DMS53 (cell line): ENCODE measurements around the gene HIPK3.
A peak's percentile ranks its signal among the peaks of the same experiment; 100 is the strongest.

Experiments
- DNase-seq: peaks from one replicate; lab custom pipeline; 2025; lab: John Stamatoyannopoulos, UW

HIPK3 gene

GRCh38 chr11:33390944-33391892, 134.0 kb downstream of the HIPK3 start:
- no peak for DNase-seq

- DNase-seq = no peak
Observed at GRCh38 chr11:33391893-33392251, 134.7 kb downstream of the HIPK3 start.

GRCh38 chr11:33394431-33395109, 137.4 kb downstream of the HIPK3 start:
- DNase-seq = no peak

- no peak for DNase-seq
Observed at GRCh38 chr11:33396361-33396760, 139.2 kb downstream of the HIPK3 start.

- no peak for DNase-seq
Observed at GRCh38 chr11:33399421-33399820, 142.2 kb downstream of the HIPK3 start.

- DNase-seq = peak; percentile 7
Observed at GRCh38 chr11:33402066-33402465, 144.9 kb downstream of the HIPK3 start.

- DNase-seq = no peak
Observed at GRCh38 chr11:33403344-33403743, 146.2 kb downstream of the HIPK3 start.

GRCh38 chr11:33405834-33406602, 148.8 kb downstream of the HIPK3 start:
- DNase-seq = no peak
